SK-N-SH (cell line): ENCODE measurements around the gene SEPTIN12. TPM values are rescaled to one million over a fixed set of nuclear protein-coding genes. Genes with fewer than 3 reads are reported as not detected.

Experiments
- CTCF ChIA-PET: fragments of 300-600, 350-600 bp; formaldehyde crosslinking; extraction: SDS; loops from one replicate; lab custom pipeline; 2021; lab: Yijun Ruan, JAX
- POLR2A ChIA-PET: fragments of 350-600 bp; sonication (Branson Sonifier 250); formaldehyde crosslinking; extraction: SDS; loops from one replicate; lab custom pipeline; 2020; ENCODE audit warnings: antibody characterized with exemption, inconsistent platforms; lab: Yijun Ruan, JAX
- DNase-seq: peaks from one replicate; pipeline ENCODE4 v3.0.0; 2012
- H2AFZ ChIP-seq: fragments of 200-600 bp; sonication (generic); 2 replicates; pipeline ENCODE4 v1.8.1; 2016; ENCODE audit warnings: antibody characterized with exemption, mild to moderate bottlenecking, low read depth
- H3F3A ChIP-seq: fragments of 200-600 bp; sonication (generic); replicated peaks from 2 replicates; pipeline ENCODE3; 2016; ENCODE audit warnings: antibody characterized with exemption, mild to moderate bottlenecking; ENCODE audit not compliant: insufficient read depth
- H3K27ac ChIP-seq, 2 experiments: fragments of 200-500 bp in 1 of 2; fragments of 200-600 bp in 1 of 2; sonication (Bioruptor generic) in 1 of 2; sonication (generic), shearing (Covaris generic) in 1 of 2; 2 replicates each; pipeline versions ENCODE4 v1.5.1 to v1.6.1; 2014 to 2016; ENCODE audit warnings: low read depth in 2 of 2, inconsistent platforms in 1 of 2, low read length in 1 of 2, mild to moderate bottlenecking in 1 of 2, mixed read lengths in 1 of 2
- H3K27me3 ChIP-seq: fragments of 200-600 bp; sonication (generic), shearing (Covaris generic); 2 replicates; pipeline ENCODE4 v1.6.1; 2016; ENCODE audit warnings: mixed run types; ENCODE audit not compliant: insufficient read depth
- H3K36me3 ChIP-seq, 2 experiments: fragments of 200-500 bp in 1 of 2; fragments of 200-600 bp in 1 of 2; sonication (Bioruptor generic) in 1 of 2; sonication (generic) in 1 of 2; replicated peaks in 1 of 2; 2 replicates each; pipeline versions ENCODE3 to v1.5.1; 2014 to 2016; ENCODE audit warnings: low read length in 1 of 2, mild to moderate bottlenecking in 1 of 2; ENCODE audit not compliant: insufficient read depth in 2 of 2, control insufficient read depth in 1 of 2
- H3K4me1 ChIP-seq, 2 experiments: fragments of 200-500 bp in 1 of 2; fragments of 200-600 bp in 1 of 2; sonication (Bioruptor generic) in 1 of 2; sonication (generic), shearing (Covaris generic) in 1 of 2; 2 replicates each; pipeline versions ENCODE4 v1.5.1 to v1.6.1; 2014 to 2016; ENCODE audit warnings: low read depth in 1 of 2, low read length in 1 of 2, mixed run types in 1 of 2; ENCODE audit not compliant: insufficient read depth in 2 of 2, control insufficient read depth in 1 of 2
- H3K4me2 ChIP-seq: fragments of 200-600 bp; sonication (generic), shearing (Covaris generic); 2 replicates; pipeline ENCODE4 v1.6.1; 2017; ENCODE audit warnings: mixed run types
- H3K4me3 ChIP-seq, 2 experiments: fragments of 200-500 bp in 1 of 2; fragments of 200-600 bp in 1 of 2; sonication (Bioruptor generic) in 1 of 2; sonication (generic), shearing (Covaris generic) in 1 of 2; 2 replicates each; pipeline versions ENCODE4 v1.5.1 to v1.8.1; 2014 to 2016; ENCODE audit warnings: low read depth in 2 of 2, inconsistent platforms in 1 of 2, low read length in 1 of 2, mild to moderate bottlenecking in 1 of 2, mixed read lengths in 1 of 2, moderate library complexity in 1 of 2
- H3K79me2 ChIP-seq: fragments of 200-600 bp; sonication (generic); 2 replicates; pipeline ENCODE4 v1.8.1; 2017; ENCODE audit warnings: mild to moderate bottlenecking; ENCODE audit not compliant: insufficient read depth
- H3K9ac ChIP-seq: fragments of 200-600 bp; sonication (generic); 2 replicates; pipeline ENCODE4 v1.6.1; 2017; ENCODE audit warnings: mixed run types
- H3K9me2 ChIP-seq: fragments of 200-600 bp; sonication (generic); 2 replicates; pipeline ENCODE4 v1.6.1; 2017; ENCODE audit warnings: mixed run types
- H3K9me3 ChIP-seq: fragments of 200-600 bp; sonication (generic); 2 replicates; pipeline ENCODE4 v1.6.1; 2017; ENCODE audit warnings: mixed run types, mild to moderate bottlenecking, moderate library complexity
- H4K20me1 ChIP-seq: fragments of 200-600 bp; sonication (generic); 2 replicates; pipeline ENCODE4 v1.6.1; 2017; ENCODE audit warnings: mild to moderate bottlenecking, mixed run types; ENCODE audit not compliant: insufficient read depth
- CHD2 ChIP-seq: fragments of 150-350 bp; IDR thresholded peaks from 2 replicates; pipeline ENCODE4 v1.6.1; 2018; ENCODE audit warnings: low read length; ENCODE audit not compliant: partially characterized antibody
- CTCF ChIP-seq: fragments of 200-600 bp; sonication (generic); IDR thresholded peaks from 2 replicates; pipeline ENCODE4 v1.6.1; 2017; ENCODE audit warnings: antibody characterized with exemption, mild to moderate bottlenecking, moderate library complexity
- ELF1 ChIP-seq: IDR thresholded peaks from 2 replicates; pipeline ENCODE4 v1.4.0; 2012
- EP300 ChIP-seq, 2 experiments: IDR thresholded peaks; 2 replicates each; pipeline versions ENCODE4 v1.4.0 to v1.6.1; 2012; ENCODE audit warnings: borderline replicate concordance in 1 of 2, low read depth in 1 of 2, low read length in 1 of 2
- FOXJ3 ChIP-seq: sonication (generic); formaldehyde crosslinking; IDR thresholded peaks from 2 replicates; pipeline ENCODE4 v1.5.1; 2020; ENCODE audit warnings: mild to moderate bottlenecking, missing genetic modification reagents
- FOXM1 ChIP-seq: IDR thresholded peaks from 2 replicates; pipeline ENCODE4 v1.4.0; 2012; ENCODE audit warnings: low read depth, mild to moderate bottlenecking
- IRF3 ChIP-seq: fragments of 150-350 bp; IDR thresholded peaks from 2 replicates; pipeline ENCODE4 v1.6.1; 2016; ENCODE audit warnings: mild to moderate bottlenecking, low read depth, low read length
- POLR2AphosphoS5 ChIP-seq: IDR thresholded peaks from 2 replicates; pipeline ENCODE4 v1.6.1; 2012; ENCODE audit warnings: low read depth, low read length
- RAD21 ChIP-seq: IDR thresholded peaks from 2 replicates; pipeline ENCODE4 v1.6.1; 2012; ENCODE audit warnings: mild to moderate bottlenecking, low read length
- RCOR1 ChIP-seq: fragments of 150-350 bp; IDR thresholded peaks from 2 replicates; pipeline ENCODE4 v1.6.1; 2017; ENCODE audit warnings: antibody characterized with exemption, low read length
- RXRA ChIP-seq: IDR thresholded peaks from 2 replicates; pipeline ENCODE4 v1.4.0; 2012; ENCODE audit warnings: low read depth, mild to moderate bottlenecking, borderline replicate concordance
- SIN3A ChIP-seq: IDR thresholded peaks from 2 replicates; pipeline ENCODE4 v1.6.1; 2012; ENCODE audit warnings: low read depth, mild to moderate bottlenecking, low read length, moderate library complexity, borderline replicate concordance
- SMC3 ChIP-seq: IDR thresholded peaks from 2 replicates; pipeline ENCODE4 v1.6.1; 2012; ENCODE audit warnings: low read depth, low read length, improper control_type of control experiment
- TEAD4 ChIP-seq: IDR thresholded peaks from 2 replicates; pipeline ENCODE4 v1.4.0; 2012; ENCODE audit warnings: mild to moderate bottlenecking, borderline replicate concordance; ENCODE audit not compliant: insufficient read depth
- ZBTB33 ChIP-seq: IDR thresholded peaks from 2 replicates; pipeline ENCODE4 v1.4.0; 2012; ENCODE audit warnings: low read depth, borderline replicate concordance
- WGBS: methylation state at CpG from one replicate; pipeline ENCODE4 v1.1.6; 2017; ENCODE audit warnings: low lambda C conversion rate; 5-methylcytosine and 5-hydroxymethylcytosine counted together
- polyA plus RNA-seq, 3 experiments: library from polyadenylated mRNA; depleted of rRNA; stranded (reverse); fragments of >200 nt; gene quantifications; 2 replicates each; pipeline ENCODE4 v1.2.3, GENCODE V29; 2012
- TF ChIP-seq, protein P1 (sequence below): fragments of 150-350 bp; IDR thresholded peaks from 2 replicates; pipeline ENCODE4 v1.6.1; 2017; ENCODE audit warnings: antibody characterized with exemption, low read length, low read depth, borderline replicate concordance

The SEPTIN12 gene
- polyA plus RNA-seq, 1 of the 3 experiments (the other 2 are of a cell fraction) = 0.07 TPM

DNA sequence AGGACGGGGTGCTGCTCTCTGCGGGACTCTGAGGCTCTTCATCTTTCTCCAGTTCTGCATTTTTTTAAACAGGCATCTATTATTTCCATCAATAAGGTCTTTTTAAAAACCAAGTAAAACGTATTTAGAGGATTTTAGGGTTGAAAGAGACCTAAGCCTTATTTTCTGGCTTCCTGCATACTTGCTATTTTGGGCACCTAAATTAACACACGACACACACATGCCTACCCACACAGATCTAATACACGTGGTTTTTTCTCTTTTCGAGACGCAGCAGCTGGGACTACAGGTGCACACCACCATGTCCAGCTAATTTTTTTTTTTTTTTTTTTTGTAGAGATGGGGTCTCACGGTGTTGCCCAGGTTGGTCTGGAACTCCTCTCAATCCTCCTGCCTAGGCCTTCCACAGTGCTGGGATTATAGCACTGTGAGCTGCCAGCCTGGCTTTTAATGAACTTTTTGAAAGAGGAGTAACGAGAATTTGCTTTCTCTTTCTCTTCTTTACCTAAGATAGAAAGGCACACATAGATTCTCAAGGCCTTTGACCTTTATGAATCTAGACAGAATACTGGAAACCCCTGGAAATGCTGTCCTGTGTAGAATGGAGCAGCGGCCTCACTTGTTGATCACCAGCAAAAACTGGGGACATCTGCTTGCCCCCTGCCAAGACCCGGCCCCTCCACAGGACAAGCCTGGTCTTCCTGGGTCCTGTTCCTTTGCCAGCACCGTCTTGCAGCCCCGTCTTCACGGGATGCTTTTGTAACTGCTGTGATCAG, 40.1 kb downstream of the SEPTIN12 start:
- POLR2A ChIA-PET = interaction anchor here (1.1 kb wide), 1 partner anchor 13 kb away, joined by 3 read pairs; no protein-coding TSS in a partner anchor

More for the DNA sequence above, 40.1 kb downstream of the SEPTIN12 start:
- no peak overlapping the region for H3K4me3 ChIP-seq
- no peaks in the 10 kb centered on the region for H3F3A ChIP-seq
- CTCF ChIA-PET = interaction anchor here (1.2 to 1.5 kb wide), 2 partner anchors 55 to 208 kb away, joined by 3 to 5 read pairs; partner anchors contain the start of gene ROGDI
- TF ChIP-seq TEAD4 (no peak), CTCF (no peak), ELF1 (no peak), RXRA (no peak), SIN3A (no peak), POLR2AphosphoS5 (no peak), SMC3 (no peak), EP300 (IDR thresholded peaks at IDR 0.05; ENCODE audit: borderline replicate concordance in 1 of 2, low read depth in 1 of 2, low read length in 1 of 2) (no peak), RAD21 (no peak), ZBTB33 (no peak), FOXJ3 (no peak), CHD2 (no peak), RCOR1 (no peak), IRF3 (no peak), FOXM1 (no peak)
- TF ChIP-seq, protein P1, sequence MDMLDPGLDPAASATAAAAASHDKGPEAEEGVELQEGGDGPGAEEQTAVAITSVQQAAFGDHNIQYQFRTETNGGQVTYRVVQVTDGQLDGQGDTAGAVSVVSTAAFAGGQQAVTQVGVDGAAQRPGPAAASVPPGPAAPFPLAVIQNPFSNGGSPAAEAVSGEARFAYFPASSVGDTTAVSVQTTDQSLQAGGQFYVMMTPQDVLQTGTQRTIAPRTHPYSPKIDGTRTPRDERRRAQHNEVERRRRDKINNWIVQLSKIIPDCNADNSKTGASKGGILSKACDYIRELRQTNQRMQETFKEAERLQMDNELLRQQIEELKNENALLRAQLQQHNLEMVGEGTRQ = no peak
- TF ChIP-seq, all 33 proteins: peak for 0
- Histone ChIP-seq H3K9me2 (no peaks in the 10 kb centered on the region), H3K27me3 (no peaks in the 10 kb centered on the region), H4K20me1 (no peaks in the 10 kb centered on the region), H3K4me1 (no peaks in the 10 kb centered on the region; a peak in 1 of 4 replicates), H3K9ac (no peak overlapping the region), H3K36me3 (peaks cover 9 to 23% of the 10 kb centered on the region in 2 experiments), H3K9me3 (no peaks in the 10 kb centered on the region), H3K4me2 (no peak overlapping the region), H2AFZ (no peak overlapping the region), H3K79me2 (no peaks in the 10 kb centered on the region), H3K27ac (no peak overlapping the region)
- 91% methylated on average over 13 of the region's 14 CpGs for WGBS
- DNase-seq = no peak
